GM12864 (cell line): ENCODE results near the gene DNAH17.

Source experiments
- DNase-seq: peaks from one replicate; pipeline ENCODE4 v3.0.0-alpha.2; 2011; ENCODE audit warnings: low read depth
- H3K4me3 ChIP-seq: 2 replicates; pipeline ENCODE4 v1.5.1; 2011; ENCODE audit warnings: mild to moderate bottlenecking, low read depth, low read length, control low read depth
- CTCF ChIP-seq: IDR thresholded peaks from 2 replicates; pipeline ENCODE4 v1.5.1; 2011; ENCODE audit warnings: low read depth, mild to moderate bottlenecking, moderate library complexity, low read length, control low read depth, inconsistent platforms; ENCODE audit errors: missing control alignments

Gene DNAH17

GRCh38 chr17:78422872-78423588 is 154.2 kb downstream of the DNAH17 start:
- no peak overlapping the region for H3K4me3 ChIP-seq
- DNase-seq, result no peak
- no peak for TF ChIP-seq CTCF

GRCh38 chr17:78422267-78422605 is 155.0 kb downstream of the DNAH17 start:
- H3K4me3 ChIP-seq, result no peak overlapping the region
- no peak for DNase-seq
- no peak for TF ChIP-seq CTCF

- no peak overlapping the region for H3K4me3 ChIP-seq
- TF ChIP-seq CTCF, result peak; percentile 96
- DNase-seq, result peak; percentile 18
These were observed 155.5 kb downstream of the DNAH17 start for GRCh38 chr17:78421534-78422266.

GRCh38 chr17:78421084-78421533 is 156.1 kb downstream of the DNAH17 start:
- TF ChIP-seq CTCF, result no peak
- no peak overlapping the region for H3K4me3 ChIP-seq
- DNase-seq, result no peak

- no peak for TF ChIP-seq CTCF
- no peak overlapping the region for H3K4me3 ChIP-seq
- no peak for DNase-seq
These were observed 157.0 kb downstream of the DNAH17 start for GRCh38 chr17:78419970-78420815.

GRCh38 chr17:78418326-78419026 is 158.7 kb downstream of the DNAH17 start:
- no peak overlapping the region for H3K4me3 ChIP-seq
- no peak for TF ChIP-seq CTCF
- no peak for DNase-seq
